ENCODE measurements around the gene VWDE.
"Not testable (repeated sequence)": the region's sequence is repeated elsewhere in the genome, so short reads cannot be mapped to it uniquely, and the experiment has no call there.

VWDE gene

DNA sequence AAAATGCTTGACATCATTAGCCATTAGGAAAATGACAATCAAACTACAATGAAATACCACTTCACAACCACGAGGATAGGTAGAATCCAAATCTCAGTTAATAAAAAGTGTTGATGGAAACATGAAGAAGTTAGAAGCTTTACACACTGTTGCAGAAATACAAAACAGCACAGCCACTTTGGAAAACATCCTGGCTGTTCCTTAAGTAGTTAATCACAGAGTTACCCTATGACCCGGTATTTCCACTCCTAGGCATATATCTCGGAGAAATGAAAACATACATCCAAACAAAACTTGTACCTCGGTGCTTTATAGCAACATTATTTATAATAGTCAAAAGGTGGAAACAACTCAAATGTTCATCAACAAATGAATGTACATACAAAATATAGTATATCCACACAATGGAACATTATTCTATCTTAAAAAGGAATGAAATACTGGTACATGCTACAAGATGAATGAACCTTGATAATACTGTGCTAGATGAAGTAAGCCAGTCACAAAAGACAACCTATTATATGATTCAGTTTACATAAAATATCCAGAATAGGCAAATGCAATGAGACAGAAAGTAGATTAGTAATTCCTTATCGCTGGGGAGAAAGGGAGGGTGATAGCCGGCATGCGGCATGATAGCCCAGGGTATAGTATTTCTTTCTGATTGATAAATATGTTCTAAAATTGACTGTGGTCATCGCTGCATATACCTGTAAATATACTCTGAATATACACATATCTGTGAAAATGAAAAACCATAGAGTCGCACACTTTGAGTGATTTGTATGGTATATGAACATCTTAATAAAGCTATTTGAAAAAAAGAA lies 1.9 kb downstream of the VWDE start:
- no peak for DNase-seq (ENCODE audit: low read depth)

DNA sequence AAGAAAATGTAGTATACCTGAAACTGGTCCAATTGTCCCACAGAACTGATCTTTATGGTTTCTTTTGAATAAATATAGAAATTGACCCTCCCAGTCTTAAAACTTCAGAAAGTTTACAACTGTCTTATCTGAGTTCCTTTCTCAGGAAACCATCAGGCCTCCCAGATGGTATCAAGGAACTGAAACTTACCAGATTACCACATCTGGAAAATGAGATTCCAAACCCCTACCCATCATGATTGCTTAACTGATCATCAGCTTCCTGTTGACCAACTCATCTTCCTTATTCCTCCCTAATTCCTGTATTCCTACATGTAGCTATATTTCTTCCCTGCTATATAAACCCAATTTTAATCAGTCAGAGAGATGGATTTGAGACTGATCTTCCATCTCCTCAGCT lies 5.5 kb downstream of the VWDE start:
- no peak for DNase-seq (ENCODE audit: low read depth)

DNA sequence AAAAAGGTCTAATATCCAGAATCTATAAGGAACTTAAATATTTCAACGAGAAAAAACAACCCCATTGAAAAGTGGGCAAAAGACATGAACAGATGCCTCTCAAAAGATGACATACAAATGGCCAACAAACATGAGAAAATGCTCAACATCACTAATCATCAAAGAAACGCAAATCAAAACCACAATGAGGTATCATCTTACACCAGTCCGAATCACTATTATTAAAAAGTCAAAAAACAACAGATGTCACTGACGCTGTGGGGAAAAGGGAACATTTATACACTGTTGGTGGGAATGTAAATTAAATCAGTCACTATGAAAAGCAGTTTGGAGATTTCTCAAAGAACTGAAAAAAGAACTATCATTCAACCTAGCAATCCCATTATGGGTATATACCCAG lies 6.0 kb downstream of the VWDE start:
- no peak for DNase-seq (ENCODE audit: low read depth)

DNA sequence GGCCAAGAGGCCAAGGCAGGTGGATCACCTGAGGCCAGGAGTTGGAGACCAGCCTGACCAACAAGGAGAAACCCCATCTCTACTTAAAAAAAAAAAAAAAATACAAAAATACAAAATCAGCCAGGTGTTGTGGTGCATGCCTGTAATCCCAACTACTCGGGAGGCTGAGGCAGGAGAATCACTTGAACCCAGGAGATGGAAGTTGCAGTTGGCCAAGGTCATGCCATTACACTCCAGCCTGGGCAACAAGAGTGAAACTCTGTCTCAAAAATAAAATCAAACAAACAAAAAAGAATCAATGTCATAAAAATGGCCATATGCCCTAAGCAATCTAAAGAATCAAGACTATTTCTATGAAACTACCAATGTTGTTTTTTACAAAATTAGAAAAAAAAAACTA lies 7.0 kb downstream of the VWDE start:
- not testable (repeated sequence) for DNase-seq (ENCODE audit: low read depth)

DNA sequence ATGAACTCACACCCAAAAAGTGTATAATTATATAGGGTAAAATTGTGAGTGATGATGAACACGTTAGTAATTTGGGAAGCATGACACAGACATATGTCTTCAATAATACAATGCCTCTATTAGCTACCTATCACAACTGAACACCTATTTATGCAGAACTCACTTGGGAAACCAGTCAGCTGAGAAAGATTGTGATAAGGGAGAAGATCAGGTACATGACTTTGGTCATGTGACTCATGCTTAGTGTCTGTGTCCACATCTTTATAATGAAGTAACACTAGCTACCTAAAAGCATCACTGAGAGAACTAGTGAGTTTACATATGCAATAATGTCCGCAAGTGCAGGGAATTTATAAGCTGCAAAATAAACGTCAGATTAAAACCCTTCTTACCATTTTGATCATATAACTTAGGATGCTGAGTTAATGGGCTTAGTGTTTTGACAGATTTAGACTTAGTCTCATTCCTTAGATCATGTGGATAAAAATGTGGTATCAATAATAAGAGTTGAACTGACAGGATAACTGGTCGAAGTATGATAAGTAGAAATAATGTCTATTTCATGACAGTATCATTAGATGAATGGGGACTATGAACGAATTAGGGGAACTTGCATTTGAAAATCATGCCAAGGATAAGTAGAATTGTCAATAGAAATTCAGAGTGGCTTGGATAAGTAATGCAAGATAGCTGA lies 11.6 kb downstream of the VWDE start:
- no peak for DNase-seq (ENCODE audit: low read depth)

GRCh38 chr7:12389089-12389700 lies 14.5 kb downstream of the VWDE start:
- peak; percentile 4 for DNase-seq (ENCODE audit: low read depth)

DNA sequence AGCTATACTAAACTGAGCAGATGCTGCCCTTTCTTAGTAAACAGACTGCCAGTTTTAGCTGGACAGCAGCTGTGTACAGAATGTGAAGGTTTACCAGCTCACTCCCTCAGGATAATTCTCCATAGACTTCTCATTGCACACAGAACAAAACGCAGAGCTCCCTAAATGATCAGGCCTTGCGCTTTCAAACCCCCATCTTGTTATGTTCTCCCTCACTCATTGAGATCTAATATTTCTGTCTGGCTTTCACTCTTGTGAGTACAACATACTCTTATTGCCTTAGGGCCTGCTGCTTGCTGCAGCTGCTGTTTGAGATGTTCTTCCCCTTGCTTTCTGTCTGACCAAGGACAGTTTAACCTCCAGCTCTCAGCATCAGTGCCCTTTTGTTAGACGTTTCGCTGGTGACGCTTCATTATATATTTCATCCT lies 17.3 kb downstream of the VWDE start:
- no peak for DNase-seq (ENCODE audit: low read depth)

GRCh38 chr7:12385364-12385786 lies 18.3 kb downstream of the VWDE start:
- DNase-seq (ENCODE audit: low read depth), result no peak

DNA sequence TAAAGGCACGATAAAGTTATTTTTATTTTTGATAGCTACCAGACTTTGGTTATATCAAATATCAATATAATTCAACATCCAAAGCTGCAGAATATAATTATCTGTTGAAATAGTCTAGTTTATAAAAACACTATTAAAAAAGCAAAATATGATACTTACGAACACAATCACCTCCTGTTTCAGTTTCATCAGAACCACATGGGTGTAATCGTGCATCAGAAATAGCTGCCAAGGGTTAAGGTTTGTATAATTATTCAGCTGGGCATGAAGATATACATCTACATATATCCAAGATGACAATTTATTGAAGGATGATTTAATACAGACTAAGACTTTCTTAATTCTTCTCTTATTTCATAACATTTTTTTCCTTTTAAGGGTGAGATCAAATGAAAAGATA lies 20.3 kb downstream of the VWDE start:
- DNase-seq (ENCODE audit: low read depth), result no peak

GRCh38 chr7:12378389-12378788 lies 25.3 kb downstream of the VWDE start:
- DNase-seq (ENCODE audit: low read depth), result no peak

- no peak for DNase-seq (ENCODE audit: low read depth)
Measured at GRCh38 chr7:12377406-12377805, 26.3 kb downstream of the VWDE start.

DNA sequence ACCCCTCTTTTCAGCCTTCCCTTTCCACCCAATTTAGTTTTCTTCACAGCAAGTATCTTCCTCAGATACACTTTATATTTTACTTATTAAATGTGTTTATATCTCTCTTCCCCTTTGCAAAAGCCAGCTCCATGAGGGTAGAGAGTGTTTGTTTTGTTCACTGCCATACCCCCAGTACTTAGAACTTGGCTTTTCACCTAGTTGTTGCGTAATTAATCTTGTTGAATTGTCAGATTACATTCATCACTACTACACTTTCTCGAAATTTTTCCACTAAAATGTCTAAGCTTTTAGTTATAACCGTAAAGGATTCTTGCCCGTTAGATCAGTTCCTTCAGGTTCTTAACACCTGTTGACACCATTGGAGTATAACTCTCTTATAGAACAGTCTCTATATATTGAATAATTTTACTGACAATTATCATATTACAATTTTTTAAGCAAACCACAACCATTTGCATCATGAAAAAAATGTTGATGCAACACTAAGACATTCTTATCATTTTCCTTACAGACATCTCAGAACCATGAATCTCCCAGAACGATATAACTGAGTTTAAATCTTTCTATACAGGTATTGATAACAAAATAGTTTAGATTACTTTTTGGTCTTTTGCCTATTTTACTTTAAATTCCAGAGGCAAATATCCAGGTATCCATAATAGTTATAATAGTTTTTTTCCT lies 29.9 kb downstream of the VWDE start:
- DNase-seq (ENCODE audit: low read depth), result no peak

- DNase-seq (ENCODE audit: low read depth), result no peak
Measured at GRCh38 chr7:12370249-12370648, 33.4 kb downstream of the VWDE start.

DNA sequence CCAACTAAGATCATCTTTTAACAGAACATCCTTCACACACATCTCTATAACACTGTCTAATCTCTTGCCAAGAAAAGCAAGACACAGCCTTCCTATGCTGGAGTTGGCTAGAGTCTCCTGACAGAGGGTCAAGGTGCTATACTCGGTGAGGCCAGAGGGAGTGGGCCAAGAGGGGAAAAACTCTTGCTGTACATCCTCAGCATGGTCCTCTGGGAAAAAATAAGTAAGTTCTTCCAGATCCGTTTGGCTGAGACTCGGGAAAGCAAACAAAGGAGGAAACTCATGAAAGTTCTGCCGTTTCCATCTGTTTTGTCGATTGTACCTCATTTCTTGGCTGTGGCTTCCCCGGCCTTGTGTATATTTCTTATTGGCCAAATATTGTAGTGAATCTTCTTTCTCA lies 33.9 kb downstream of the VWDE start:
- no peak for DNase-seq (ENCODE audit: low read depth)

GRCh38 chr7:12369072-12369471 lies 34.6 kb downstream of the VWDE start:
- no peak for DNase-seq (ENCODE audit: low read depth)

DNA sequence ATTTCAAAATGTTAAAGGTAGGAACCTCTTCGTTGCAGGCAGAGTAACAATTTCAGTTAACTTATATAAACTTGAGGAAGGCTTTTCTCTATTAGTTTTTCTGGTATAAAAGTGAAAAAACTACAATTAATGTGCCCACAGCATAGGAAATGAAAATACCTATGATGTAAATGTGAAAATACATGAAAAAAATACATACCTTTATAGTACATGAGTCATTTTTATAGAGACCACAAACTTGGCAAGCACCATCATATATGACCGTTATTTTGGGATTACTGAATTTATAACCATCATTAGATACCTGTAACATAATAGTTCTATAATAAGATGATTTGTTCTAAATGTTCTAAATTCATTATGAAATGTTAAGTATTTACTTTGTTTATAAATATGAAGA lies 42.7 kb downstream of the VWDE start:
- no peak for DNase-seq (ENCODE audit: low read depth)

GRCh38 chr7:12358694-12359093 lies 45.0 kb downstream of the VWDE start:
- DNase-seq (ENCODE audit: low read depth), result no peak

- no peak for DNase-seq (ENCODE audit: low read depth)
Measured at GRCh38 chr7:12357508-12357907, 46.2 kb downstream of the VWDE start.

DNA sequence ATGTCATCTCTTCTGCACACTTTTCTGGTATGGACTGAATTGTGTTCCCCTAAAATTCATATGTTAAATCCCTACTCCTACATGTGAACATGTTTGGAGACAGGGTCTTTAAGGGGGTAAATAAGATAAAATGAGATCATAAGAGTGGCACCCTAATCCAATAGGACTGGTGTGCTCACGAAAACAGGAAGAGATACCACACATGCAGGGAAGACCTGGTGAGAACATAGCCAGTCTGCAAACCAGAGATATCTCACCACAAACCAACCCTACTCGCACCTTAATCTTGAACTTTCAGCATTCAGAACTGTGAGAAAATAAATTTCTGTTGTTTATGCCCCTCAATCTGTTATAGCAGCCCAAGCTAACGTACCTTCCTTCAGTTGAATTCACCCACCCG lies 51.8 kb downstream of the VWDE start:
- DNase-seq (ENCODE audit: low read depth), result no peak

GRCh38 chr7:12350971-12351370 lies 52.7 kb downstream of the VWDE start:
- no peak for DNase-seq (ENCODE audit: low read depth)

DNA sequence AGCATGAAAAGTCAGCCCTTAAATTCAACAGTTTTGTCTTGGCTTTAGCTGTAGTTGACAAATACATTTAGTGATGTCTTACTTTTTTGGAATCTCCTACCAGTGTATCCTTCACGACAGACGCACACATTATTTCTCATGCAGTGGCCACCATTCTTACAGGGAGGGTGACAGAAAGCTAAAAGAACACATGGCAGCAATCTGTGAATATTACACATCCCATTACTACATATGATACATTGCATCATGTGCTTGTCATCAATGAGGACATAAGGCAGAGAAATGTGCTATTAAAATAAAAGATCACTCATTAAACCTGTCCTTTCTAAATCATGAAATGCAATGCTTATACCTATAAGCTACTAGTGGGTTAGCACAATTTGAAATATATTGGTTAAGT lies 66.6 kb downstream of the VWDE start:
- DNase-seq (ENCODE audit: low read depth), result no peak

GRCh38 chr7:12328888-12329770 lies 74.5 kb downstream of the VWDE start:
- no peak for DNase-seq (ENCODE audit: low read depth)

Measured in activated T-cell treated with anti-CD3 and anti-CD28 coated beads for 24 hours (primary cell).